COLO668 (cell line): ENCODE data around the gene PTGFRN.

Source experiments
- DNase-seq: peaks from one replicate; lab custom pipeline; 2025; ENCODE audit not compliant: unreplicated experiment; lab: John Stamatoyannopoulos, UW

The PTGFRN gene

GRCh38 chr1:116997066-116997465 lies 87.3 kb downstream of the PTGFRN start:
- no peak for DNase-seq

- DNase-seq, result no peak
Observed at GRCh38 chr1:116997636-116998035, 87.9 kb downstream of the PTGFRN start.

- DNase-seq, result no peak
Observed at GRCh38 chr1:116999596-116999995, 89.9 kb downstream of the PTGFRN start.

GRCh38 chr1:117000142-117000541 lies 90.4 kb downstream of the PTGFRN start:
- no peak for DNase-seq

GRCh38 chr1:117001254-117001927 lies 91.7 kb downstream of the PTGFRN start, which contains the start of gene CD101:
CD101 (plus strand) TSS chr1:117001760; CDS start chr1:117001818, 58 bp downstream.
- DNase-seq, result no peak

- no peak for DNase-seq
Observed at GRCh38 chr1:117003223-117003875, 93.6 kb downstream of the PTGFRN start.

GRCh38 chr1:117007719-117008013 lies 98.0 kb downstream of the PTGFRN start:
- no peak for DNase-seq

GRCh38 chr1:117008656-117009055 lies 98.9 kb downstream of the PTGFRN start:
- no peak for DNase-seq

GRCh38 chr1:117009132-117009531 lies 99.4 kb downstream of the PTGFRN start:
- no peak for DNase-seq

- DNase-seq, result no peak
Observed at GRCh38 chr1:117010310-117010969, 100.7 kb downstream of the PTGFRN start.

- DNase-seq, result no peak
Observed at GRCh38 chr1:117011334-117011733, 101.6 kb downstream of the PTGFRN start.

GRCh38 chr1:117013309-117013858 lies 103.7 kb downstream of the PTGFRN start:
- DNase-seq, result peak; percentile 45

- no peak for DNase-seq
Observed at GRCh38 chr1:117014209-117014608, 104.5 kb downstream of the PTGFRN start.

- no peak for DNase-seq
Observed at GRCh38 chr1:117015724-117016123, 106.0 kb downstream of the PTGFRN start.

- no peak for DNase-seq
Observed at GRCh38 chr1:117017062-117017461, 107.3 kb downstream of the PTGFRN start.

- DNase-seq, result no peak
Observed at GRCh38 chr1:117017648-117018047, 107.9 kb downstream of the PTGFRN start.

- no peak for DNase-seq
Observed at GRCh38 chr1:117020526-117021156, 110.9 kb downstream of the PTGFRN start.

GRCh38 chr1:117022114-117022513 lies 112.4 kb downstream of the PTGFRN start:
- no peak for DNase-seq

GRCh38 chr1:117025568-117025967 lies 115.9 kb downstream of the PTGFRN start:
- DNase-seq, result no peak

- no peak for DNase-seq
Observed at GRCh38 chr1:117026361-117026760, 116.6 kb downstream of the PTGFRN start.

GRCh38 chr1:117029685-117030084 lies 120.0 kb downstream of the PTGFRN start:
- no peak for DNase-seq
